ENCODE data around the gene IL31RA.

- TF ChIP-seq, protein P1, sequence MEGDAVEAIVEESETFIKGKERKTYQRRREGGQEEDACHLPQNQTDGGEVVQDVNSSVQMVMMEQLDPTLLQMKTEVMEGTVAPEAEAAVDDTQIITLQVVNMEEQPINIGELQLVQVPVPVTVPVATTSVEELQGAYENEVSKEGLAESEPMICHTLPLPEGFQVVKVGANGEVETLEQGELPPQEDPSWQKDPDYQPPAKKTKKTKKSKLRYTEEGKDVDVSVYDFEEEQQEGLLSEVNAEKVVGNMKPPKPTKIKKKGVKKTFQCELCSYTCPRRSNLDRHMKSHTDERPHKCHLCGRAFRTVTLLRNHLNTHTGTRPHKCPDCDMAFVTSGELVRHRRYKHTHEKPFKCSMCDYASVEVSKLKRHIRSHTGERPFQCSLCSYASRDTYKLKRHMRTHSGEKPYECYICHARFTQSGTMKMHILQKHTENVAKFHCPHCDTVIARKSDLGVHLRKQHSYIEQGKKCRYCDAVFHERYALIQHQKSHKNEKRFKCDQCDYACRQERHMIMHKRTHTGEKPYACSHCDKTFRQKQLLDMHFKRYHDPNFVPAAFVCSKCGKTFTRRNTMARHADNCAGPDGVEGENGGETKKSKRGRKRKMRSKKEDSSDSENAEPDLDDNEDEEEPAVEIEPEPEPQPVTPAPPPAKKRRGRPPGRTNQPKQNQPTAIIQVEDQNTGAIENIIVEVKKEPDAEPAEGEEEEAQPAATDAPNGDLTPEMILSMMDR (IDR thresholded peaks at IDR 0.05 in 4 of 5, conservative IDR thresholded peaks at IDR 0.05 in 1 of 5), result no peak
- TF ChIP-seq POLR2A (IDR thresholded peaks at IDR 0.05), result no peak
These were observed 48.2 kb downstream of the IL31RA start for GRCh38 chr5:55899344-55899743.
